Stimulated activated CD4-positive, alpha-beta T cell treated with anti-CD3 and anti-CD28 coated beads, Interleukin-1b, Interleukin-23, amount 100 ng/mL, for 1 hour (primary cell): ENCODE data around the gene SPATA13.

Experiments used
- DNase-seq, 2 donors: peaks; one replicate each; pipeline ENCODE4 v3.0.0-alpha.2; 2020; ENCODE audit warnings: low read depth in 2 of 2

Gene SPATA13

DNA sequence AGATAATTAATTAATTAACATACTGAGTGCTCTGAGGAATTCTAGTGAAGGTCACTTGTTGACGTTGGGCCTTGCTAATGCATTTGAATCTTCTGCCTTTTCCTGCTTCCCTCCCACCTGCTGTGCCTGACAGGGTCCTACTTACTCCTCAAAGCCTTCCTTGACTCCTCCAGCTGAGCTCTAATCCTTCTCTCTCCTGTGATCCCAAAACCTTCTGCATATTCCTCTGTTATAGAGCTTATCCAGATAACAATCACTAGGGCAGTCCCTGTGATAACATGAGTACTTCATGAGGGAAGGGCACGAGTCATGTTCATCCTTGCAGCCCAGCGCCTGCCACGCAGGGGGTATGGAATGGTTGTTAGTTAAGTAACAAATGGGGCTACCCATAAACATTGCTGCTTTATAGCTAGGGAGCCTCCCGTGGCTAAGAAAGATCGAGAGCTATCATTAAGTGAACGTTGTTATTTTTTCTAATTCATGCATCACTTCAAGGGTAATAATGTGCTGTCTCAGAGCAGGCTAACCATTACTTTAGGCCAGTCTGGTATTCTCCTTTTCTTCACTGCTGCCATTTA lies 19.1 kb upstream of the SPATA13 start:
- DNase-seq = no peak

DNA sequence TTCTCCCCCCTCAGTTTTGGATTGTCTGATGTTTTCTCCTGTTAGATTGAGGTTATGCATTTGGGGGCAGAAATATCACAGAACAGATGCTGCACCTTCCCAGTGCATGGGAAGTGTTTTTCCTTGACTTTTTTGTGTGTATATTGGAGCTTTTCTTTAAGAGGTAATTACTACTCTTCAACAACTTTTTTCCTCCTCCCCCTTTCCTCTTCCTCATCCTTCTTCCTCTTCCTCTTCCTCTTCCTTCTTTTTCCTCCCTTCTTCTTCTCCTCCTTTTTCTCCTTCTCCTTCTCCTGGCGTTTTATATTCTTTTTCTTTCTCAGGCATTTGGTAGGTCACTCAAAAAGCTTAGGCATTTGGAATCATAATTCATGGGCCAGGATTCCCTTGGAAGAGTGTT lies 18.1 kb upstream of the SPATA13 start:
- no peak for DNase-seq

DNA sequence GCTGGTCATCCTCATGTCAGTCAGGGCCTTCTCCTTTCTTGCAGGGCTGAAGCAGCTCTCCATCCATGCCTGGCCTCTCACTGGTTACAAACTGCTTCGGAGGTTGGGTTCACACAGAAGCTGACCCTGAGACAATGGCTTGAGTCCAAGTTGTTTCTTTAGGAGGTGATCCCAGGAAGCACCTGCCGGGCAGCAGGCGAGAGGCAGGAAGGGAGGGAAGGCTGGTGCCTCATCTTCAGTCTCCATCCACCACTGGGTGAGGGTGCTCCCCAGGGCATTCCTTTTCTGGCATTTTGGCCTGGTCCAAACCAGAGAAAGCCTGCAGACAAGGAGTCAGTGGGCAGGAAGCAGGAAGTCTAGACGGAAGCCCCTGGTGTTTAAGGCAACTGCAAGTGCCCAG lies 17.6 kb upstream of the SPATA13 start:
- DNase-seq = no peak

DNA sequence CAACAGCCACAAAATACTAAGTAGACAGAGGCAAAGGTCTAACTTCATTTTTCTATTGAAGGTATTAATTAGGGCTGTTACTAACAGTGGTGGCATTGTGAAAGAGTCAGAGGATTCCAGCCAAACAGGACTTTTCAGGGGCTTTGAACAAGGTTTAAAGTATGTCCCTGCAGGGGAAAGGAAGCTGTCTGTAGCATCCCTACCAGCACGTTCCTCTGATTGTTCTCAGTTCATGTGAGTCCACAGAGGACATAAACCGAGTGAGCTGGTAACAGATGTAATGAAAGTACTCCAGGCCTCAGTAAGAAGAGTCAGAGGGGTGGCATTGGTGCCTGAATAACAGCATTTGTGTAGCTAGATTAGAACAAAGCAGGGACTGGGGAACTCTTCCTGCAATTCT lies 15.3 kb upstream of the SPATA13 start:
- DNase-seq = no peak

GRCh38 chr13:24145674-24146073 lies 14.8 kb upstream of the SPATA13 start:
- no peak for DNase-seq

DNA sequence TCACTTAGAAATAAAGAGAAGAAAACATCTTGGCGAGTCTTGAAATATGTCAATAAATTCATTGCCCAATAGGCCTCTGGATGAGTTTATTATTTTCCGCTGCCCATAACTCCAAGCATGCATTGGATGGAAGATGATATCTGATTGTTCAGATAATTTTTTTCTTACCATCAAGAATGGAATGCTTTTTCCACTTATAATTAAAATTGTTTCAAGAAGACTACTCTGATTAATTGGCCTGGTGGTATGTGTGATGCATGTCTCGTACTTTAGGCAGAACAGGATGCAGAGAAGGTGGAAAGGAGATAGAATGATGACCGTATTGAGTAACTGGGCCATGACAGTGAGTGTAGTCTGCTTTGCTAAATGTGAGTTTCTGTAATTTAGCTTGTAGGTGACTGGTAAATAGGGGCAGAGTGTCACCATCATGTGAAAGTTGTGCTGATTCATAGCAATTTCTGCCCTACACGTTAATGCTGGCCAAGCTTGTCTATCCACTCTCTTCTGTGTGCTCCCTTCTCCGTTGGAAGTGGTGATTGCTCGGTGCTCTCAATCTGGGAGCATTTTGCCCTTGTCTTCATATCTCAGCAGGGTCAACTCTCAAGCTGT lies 13.5 kb upstream of the SPATA13 start:
- no peak for DNase-seq

DNA sequence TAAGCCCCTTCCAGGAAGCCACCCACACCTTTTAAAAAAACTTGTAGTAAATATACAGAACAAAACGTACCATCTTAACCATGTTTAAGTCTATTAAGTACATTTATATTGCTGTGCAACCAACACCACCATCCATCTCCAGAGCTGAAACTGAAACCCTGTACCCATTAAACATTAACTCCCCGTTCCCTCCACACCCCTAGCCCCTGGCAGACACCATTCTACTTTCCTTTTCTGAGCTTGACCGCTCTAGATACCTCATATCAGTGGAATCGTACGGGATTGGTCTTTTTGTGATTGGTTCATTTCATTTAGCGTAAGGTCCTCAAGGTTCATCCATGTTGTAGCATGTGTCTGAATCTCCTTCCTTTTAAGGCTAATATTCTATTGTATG lies 13.0 kb upstream of the SPATA13 start:
- DNase-seq = no peak

- DNase-seq = no peak
Observed at GRCh38 chr13:24148414-24149235, 11.9 kb upstream of the SPATA13 start.

- DNase-seq = no peak
Observed at GRCh38 chr13:24149246-24150032, 11.1 kb upstream of the SPATA13 start.

- no peak for DNase-seq
Observed at GRCh38 chr13:24150572-24150971, 9.9 kb upstream of the SPATA13 start.

DNA sequence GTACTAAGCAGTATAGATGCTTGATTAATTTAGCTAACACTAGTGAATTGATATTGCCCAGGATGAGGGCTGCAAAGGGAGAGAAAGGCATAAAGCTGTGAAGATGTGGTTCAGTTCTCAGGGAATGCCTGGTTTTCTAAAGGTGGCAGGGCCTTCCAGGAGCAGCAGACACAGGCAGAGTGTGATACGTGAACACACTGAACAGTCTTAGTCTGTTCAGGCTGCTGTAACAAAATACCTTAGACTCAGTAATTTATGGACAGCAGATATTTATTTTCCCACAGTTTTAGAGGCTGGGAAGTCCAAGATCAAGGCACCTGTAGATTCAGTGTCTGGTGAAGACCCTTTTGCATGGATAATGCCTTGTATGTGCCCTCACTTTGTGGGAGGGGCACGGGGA lies 8.7 kb upstream of the SPATA13 start:
- no peak for DNase-seq

DNA sequence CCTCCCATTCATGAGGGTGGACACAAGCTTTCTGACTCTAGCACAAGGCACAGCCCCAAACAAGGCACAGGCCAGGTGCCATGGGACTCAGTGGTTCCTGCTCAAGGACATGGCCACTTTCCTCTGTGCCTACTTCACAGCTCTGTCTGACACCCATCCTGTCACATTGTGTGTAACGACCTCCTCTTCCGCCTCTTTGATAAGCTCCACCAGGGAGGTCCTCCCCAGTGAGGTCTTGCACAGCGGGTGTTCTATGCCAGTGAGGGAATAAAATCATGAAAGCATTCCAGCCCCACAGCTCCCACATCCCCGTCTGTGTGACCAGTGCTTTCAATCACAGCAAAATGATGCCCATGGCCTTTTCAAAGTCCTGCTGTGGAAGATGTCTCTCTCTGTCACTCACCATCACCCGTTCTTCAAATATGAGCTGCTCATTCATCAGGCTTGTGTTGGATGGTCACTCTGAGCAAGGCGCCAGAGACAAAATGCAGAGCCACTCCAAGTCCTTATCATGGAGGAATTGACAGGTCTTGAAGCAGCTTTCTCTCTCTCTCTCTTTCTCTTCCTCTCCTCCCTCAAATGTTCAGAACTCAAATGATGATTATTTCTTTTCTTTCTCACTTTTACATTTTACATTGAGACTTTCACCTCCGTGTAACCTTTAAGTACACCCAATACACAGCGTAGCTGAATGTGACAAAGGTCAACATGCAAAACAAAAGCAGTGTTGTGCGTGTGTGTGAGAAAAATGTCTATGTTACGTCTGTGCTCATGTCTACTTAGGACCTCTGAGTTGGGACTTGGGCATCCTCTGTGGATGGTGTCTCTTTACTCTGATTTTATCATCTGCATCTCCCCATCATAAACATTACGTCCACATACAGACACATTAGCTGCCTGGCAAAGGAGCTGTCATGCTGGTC lies 8.0 kb upstream of the SPATA13 start:
- DNase-seq = no peak

GRCh38 chr13:24153347-24153746 lies 7.2 kb upstream of the SPATA13 start:
- no peak for DNase-seq

DNA sequence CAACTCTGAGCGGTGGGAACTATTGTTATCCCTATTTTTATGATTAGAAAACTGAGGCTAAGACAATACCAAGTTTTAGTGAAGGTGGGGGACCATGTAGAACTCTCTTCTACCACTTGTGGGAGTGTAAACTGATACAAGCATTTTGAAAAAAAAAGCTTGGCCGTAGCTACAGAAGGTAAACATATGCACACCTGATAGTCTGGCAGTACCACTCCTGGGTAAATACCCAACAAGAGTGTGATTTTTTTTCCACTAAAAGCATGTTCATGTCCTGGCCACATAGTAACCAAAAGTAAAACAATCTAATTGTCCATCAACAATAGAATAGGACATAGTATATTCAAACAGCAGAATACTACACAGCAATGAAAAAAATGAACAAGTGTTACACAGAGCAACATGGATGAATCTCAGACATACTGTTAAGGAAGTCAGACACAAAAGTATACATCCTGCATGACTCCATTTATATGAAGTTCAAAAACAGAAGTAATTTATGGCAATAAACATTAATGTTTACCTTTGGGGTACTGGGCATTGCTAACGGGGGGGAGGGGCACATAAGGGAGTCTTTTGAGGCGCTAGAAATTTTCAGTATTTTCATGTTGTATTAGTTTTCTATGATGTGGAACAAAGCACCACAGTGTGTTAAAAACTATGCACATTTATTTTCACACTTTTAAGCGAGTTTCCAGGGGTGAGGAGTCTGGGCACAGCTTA lies 6.4 kb upstream of the SPATA13 start:
- DNase-seq = no peak

DNA sequence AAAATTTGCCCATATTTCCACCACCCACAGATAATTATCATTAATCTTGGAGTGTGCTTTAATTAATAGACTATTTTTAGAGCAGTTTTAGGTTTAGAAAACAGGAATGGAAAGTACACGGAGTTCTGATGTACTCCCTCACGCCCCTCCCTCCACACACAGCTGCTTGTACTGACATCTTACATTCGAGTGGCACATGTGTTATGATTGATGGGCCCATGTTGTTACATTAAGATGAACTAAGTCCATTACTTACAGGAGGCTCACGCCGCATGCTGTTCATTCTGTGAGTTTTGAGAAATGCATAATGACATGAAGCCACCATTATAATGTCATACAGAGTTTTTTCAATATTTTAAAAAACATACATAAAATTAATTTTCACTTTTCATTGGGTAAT lies 1.2 kb upstream of the SPATA13 start:
- DNase-seq = no peak

DNA sequence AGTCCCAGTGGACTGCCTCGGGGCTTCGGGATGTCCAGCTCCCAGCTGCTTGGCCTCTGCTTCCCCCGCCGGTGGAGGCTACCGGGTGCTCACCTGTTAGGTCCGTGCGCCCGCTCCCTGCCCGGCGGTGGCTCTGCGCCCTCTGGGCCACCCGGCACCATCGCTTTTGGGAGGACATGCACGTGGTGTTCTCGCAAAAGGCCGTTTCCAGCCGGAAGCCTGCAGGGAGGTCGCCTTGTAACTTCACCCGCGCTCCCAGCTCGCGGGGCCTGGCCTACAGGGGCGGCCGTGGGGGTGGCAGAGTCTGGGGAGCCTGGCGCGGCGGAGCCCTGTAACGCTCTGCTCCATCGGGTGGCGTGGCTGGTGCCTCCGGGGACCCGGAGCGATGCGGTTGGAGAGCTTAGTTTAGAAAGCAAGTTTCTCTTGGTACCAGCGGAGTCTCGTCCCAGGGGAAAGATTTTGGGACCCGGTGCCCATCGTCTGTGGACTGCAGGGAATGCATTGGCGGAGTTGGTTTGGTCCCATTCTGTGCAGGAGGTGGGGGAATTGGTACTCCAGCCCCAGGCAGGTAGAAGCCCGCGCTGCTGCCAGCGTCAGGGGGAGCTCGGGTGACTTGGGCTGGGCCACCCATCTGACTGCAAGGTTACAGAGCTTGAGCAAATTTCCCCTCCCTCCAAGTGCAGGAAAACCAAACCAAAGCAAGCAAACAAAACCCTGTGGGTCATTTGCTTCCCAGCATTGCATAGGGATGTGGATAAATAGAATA lies 673 bp downstream of the SPATA13 start:
- peak in 1 of 2 donors; percentile 13 for DNase-seq

DNA sequence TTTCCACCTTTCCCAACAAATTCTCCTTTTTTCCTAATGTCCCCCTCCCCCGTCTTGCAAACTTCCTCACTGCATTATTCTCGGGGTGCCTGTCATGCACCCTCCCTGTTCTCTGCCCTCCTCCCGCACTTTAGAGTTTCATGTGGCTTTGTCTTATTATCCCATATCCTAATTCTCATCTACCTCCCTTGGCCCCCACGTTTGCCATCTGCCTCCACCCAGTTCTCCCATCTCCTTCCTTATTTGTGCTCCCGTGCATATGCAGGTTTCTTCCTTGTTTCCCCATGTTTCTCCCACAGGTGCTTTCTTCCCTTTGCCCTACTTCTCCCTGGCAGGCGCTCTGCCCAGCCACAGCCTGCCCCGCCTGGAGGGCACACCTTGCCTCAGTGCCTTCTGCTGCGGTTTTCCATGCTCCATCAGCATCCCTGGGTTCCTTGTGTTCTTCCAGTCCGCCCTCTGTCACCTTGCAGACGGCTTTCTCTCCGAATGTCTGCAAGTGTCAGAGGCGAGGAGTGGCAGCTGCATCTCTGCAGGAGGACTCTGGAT lies 1.5 kb downstream of the SPATA13 start:
- no peak for DNase-seq

DNA sequence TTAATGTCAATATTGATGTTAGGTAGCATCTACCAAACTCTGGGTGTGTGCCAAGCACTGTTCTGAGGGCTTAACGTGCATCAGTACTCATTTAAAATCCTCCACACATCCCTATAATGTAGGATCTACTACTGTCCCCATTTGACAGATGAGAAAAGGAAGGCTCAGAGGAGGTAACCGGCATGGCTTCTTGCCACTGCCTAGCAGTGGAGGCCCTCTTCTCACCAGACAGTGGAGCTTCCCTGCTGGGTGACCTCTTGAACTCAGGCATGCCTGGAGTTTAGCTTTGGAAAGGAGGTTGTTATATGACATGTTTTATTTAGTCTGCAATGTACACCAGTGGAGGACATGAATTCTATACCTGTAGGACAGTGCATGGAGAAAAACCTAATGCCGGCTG lies 2.1 kb downstream of the SPATA13 start:
- DNase-seq = no peak

GRCh38 chr13:24165746-24166145 lies 5.2 kb downstream of the SPATA13 start:
- no peak for DNase-seq

- DNase-seq = no peak
Observed at GRCh38 chr13:24166561-24166960, 6.0 kb downstream of the SPATA13 start.
